Measurements from ENCODE around the gene LGALS8.

Gene LGALS8

GRCh38 chr1:236602171-236602570 is 78.4 kb downstream of the LGALS8 start:
- no peak for DNase-seq
